Measurements from ENCODE around the gene DDX10. TPM values are rescaled to one million over a fixed set of nuclear protein-coding genes. Genes with fewer than 3 reads are reported as not detected.

DDX10 gene
- total RNA-seq, 2 donors from 2014 or later, result 12.6 to 17.6 TPM

GRCh38 chr11:108985236-108985944, 320.5 kb downstream of the DDX10 start:
- no peaks in the 10 kb centered on the region for H3K9me3 ChIP-seq
- H3K27ac ChIP-seq, result no peak overlapping the region
- no peak overlapping the region for H3K4me3 ChIP-seq
- intact Hi-C loops (cut with DNase I), result no loop called here
- no peak overlapping the region for H3K9ac ChIP-seq (ENCODE audit: low read depth in 2 of 2, low read length in 2 of 2)
- H3K27me3 ChIP-seq, result no peaks in the 10 kb centered on the region
- DNase-seq, result no peak
- H3K4me1 ChIP-seq, result no peaks in the 10 kb centered on the region
- no peak for TF ChIP-seq CTCF (IDR thresholded peaks at IDR 0.05)
- no peaks in the 10 kb centered on the region for H3K36me3 ChIP-seq

GRCh38 chr11:108985945-108986279, 321.0 kb downstream of the DDX10 start:
- no peak for TF ChIP-seq CTCF (IDR thresholded peaks at IDR 0.05)
- H3K27ac ChIP-seq, result no peak overlapping the region
- H3K36me3 ChIP-seq, result no peaks in the 10 kb centered on the region
- no peaks in the 10 kb centered on the region for H3K4me1 ChIP-seq
- H3K9me3 ChIP-seq, result no peaks in the 10 kb centered on the region
- H3K9ac ChIP-seq (ENCODE audit: low read depth in 2 of 2, low read length in 2 of 2), result no peak overlapping the region
- no peak for DNase-seq
- intact Hi-C loops (cut with DNase I), result no loop called here
- no peak overlapping the region for H3K4me3 ChIP-seq
- H3K27me3 ChIP-seq, result no peaks in the 10 kb centered on the region

Other genes with a start within 250 kb of the DDX10 start
- gene C11orf65, start 197.5 kb upstream of the DDX10 start, total RNA-seq, result under 1 TPM; 0.50 to 0.64 TPM
- 10 to 100 TPM; 15.8 to 19.6 TPM for gene POGLUT3, start 166.7 kb upstream of the DDX10 start, total RNA-seq
- 10 to 100 TPM; 32.2 to 41.8 TPM for gene EXPH5, start 71.3 kb upstream of the DDX10 start, total RNA-seq

All from colonic mucosa (tissue), 4 donors.